ENCODE data around the gene FBXW8.

The FBXW8 gene

GRCh38 chr12:116996621-116997020 is 85.9 kb downstream of the FBXW8 start:
- no peak overlapping the region for H3K4me3 ChIP-seq
- H3K4me1 ChIP-seq, result no peaks in the 10 kb centered on the region
- no peaks in the 10 kb centered on the region for H3K27me3 ChIP-seq
- H3K27ac ChIP-seq, result no peak overlapping the region
- peaks cover 0 to 21% (median 0%) of the 10 kb centered on the region in 3 donors for H3K36me3 ChIP-seq
- H3K9me3 ChIP-seq, result no peaks in the 10 kb centered on the region
- no peak for TF ChIP-seq CTCF (IDR thresholded peaks at IDR 0.05)
- intact Hi-C loops (cut with DNase I; ENCODE audit: low total_unique reads), result no loop called here
- no peak for DNase-seq

GRCh38 chr12:116999066-116999465 is 88.3 kb downstream of the FBXW8 start:
- H3K27ac ChIP-seq, result no peak overlapping the region
- H3K9me3 ChIP-seq, result no peaks in the 10 kb centered on the region
- no peaks in the 10 kb centered on the region for H3K27me3 ChIP-seq
- H3K4me1 ChIP-seq, result no peaks in the 10 kb centered on the region
- DNase-seq, result no peak
- no peak overlapping the region for H3K4me3 ChIP-seq
- H3K36me3 ChIP-seq, result peaks cover 0 to 26% (median 0%) of the 10 kb centered on the region in 3 donors
- intact Hi-C loops (cut with DNase I; ENCODE audit: low total_unique reads), result no loop called here
- no peak for TF ChIP-seq CTCF (IDR thresholded peaks at IDR 0.05)

DNA sequence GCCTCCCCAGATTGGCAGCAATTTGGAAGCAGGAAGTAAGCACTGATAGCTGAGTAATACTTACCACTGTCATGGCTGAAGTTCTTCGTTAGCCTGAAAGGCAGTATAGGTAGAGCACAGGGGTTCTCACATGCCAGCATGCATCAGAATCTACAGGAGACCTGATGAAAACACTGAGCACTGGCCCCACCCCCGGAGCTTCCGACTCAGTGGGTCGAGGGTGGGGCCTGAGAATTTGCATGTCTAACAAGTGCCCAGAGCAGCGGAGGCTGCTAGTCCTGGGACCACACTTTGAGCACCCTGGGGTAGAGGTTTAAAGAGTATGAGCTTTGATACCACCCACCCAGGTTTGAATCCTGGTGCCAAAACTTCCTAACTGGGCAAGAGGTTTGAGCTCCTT is 89.6 kb downstream of the FBXW8 start:
- Histone ChIP-seq H3K27me3 (no peaks in the 10 kb centered on the region), H3K27ac (no peak overlapping the region), H3K4me1 (no peaks in the 10 kb centered on the region), H3K4me3 (no peak overlapping the region), H3K36me3 (peaks cover 1 to 38% (median 11%) of the 10 kb centered on the region in 3 donors), H3K9me3 (no peaks in the 10 kb centered on the region)
- TF ChIP-seq CTCF (IDR thresholded peaks at IDR 0.05), result no peak
- intact Hi-C loops (cut with DNase I; ENCODE audit: low total_unique reads), result loop anchor here (5.0 kb wide), 1 partner anchor 427 kb away; no protein-coding TSS in a partner anchor
- DNase-seq, result no peak

DNA sequence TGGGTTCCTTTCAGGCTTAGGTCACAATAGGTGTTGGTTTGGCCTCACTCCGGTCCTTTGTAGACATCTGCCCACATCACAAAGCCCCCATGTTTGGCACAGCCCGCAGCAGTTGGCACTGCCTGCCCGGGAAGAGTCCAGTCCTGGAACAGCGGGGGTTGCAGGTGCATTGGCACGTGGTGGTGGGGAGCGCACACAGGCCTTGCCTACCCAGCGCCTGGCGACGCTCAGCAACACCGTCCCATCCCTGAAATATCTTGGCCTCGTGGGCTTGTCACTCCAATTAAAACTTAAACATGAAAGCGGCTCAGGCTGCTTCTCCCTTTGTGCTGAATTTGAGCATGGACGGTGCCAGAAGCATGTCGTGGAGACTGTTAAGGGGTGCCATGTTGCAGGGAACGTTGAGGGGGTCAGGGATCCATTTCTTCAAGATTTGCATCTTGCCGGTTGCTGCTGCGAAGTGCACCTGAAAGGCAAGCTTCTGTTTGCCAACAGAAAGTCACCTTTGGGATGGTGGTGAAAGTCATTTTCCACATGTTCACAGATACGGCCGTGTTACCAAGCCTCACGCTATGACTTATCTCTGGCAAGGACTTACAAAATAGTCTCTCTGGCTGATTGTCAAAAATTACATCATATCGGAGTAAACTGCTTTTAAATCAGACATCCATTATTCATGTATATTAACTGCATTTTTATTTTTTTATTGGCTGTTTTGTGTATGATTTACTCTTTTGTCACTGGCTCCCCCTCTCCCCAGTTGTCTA is 91.5 kb downstream of the FBXW8 start:
- H3K9me3 ChIP-seq, result no peaks in the 10 kb centered on the region
- no peak overlapping the region for H3K27ac ChIP-seq
- H3K4me1 ChIP-seq, result no peaks in the 10 kb centered on the region
- H3K27me3 ChIP-seq, result no peaks in the 10 kb centered on the region
- peaks cover 15 to 52% (median 16%) of the 10 kb centered on the region in 3 donors for H3K36me3 ChIP-seq
- intact Hi-C loops (cut with DNase I; ENCODE audit: low total_unique reads), result loop anchor here (5.0 kb wide), 1 partner anchor 425 kb away; no protein-coding TSS in a partner anchor
- no peak overlapping the region for H3K4me3 ChIP-seq
- no peak for DNase-seq
- TF ChIP-seq CTCF (IDR thresholded peaks at IDR 0.05), result no peak

DNA sequence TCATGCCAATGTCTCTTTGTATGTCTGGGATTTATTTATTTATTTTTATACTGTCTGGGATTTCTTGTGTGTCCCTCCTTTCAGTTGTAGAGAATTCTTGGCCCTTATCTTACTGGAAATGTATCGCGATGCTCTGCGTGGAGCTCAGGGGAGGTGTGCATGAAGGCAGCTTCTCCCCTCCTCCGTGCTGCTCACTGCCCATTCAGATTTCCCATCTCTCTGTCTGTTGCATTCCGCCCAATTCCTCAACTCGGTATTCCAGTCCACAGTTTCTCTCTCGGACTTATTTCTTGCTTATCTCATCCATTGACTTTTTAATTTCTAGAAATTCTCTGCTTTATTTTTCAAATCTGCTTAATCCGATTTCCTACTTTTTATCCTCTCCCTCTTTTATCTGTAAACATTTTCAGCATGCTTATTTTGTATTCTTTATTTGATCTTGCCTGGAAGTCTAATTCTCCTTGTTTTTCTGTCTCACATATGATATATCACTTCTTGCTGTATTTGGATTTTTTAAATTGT is 93.2 kb downstream of the FBXW8 start:
- Histone ChIP-seq H3K27ac (no peak overlapping the region), H3K9me3 (no peaks in the 10 kb centered on the region), H3K27me3 (no peaks in the 10 kb centered on the region), H3K4me1 (no peaks in the 10 kb centered on the region), H3K4me3 (no peak overlapping the region), H3K36me3 (peaks cover 15 to 45% (median 16%) of the 10 kb centered on the region in 3 donors)
- TF ChIP-seq CTCF (IDR thresholded peaks at IDR 0.05), result no peak
- no peak for DNase-seq
- intact Hi-C loops (cut with DNase I; ENCODE audit: low total_unique reads), result loop anchor here (5.0 kb wide), 1 partner anchor 423 kb away; no protein-coding TSS in a partner anchor

Measured in tibial artery (tissue), 4 donors.